CD4-positive, alpha-beta memory T cell (primary cell): ENCODE results near the gene RFXAP. TPM values are rescaled to one million over a fixed set of nuclear protein-coding genes. Genes with fewer than 3 reads are reported as not detected.

Source experiments
- CTCF ChIA-PET: fragments of 350-600 bp; sonication (Branson Sonifier 250); formaldehyde crosslinking; loops from one replicate; lab custom pipeline; 2021; ENCODE audit warnings: inconsistent platforms; ENCODE audit not compliant: partially characterized antibody; lab: Charles Lee
- POLR2A ChIA-PET: fragments of 350-600 bp; sonication (Branson Sonifier 250); formaldehyde crosslinking; loops from one replicate; lab custom pipeline; 2021; ENCODE audit not compliant: partially characterized antibody; lab: Charles Lee
- DNase-seq, 5 donors: peaks; one replicate each; pipeline versions ENCODE4 v3.0.0 to v3.0.0-alpha.2; 2020 to 2022; ENCODE audit warnings: mixed read lengths in 1 of 5
- H3K27ac ChIP-seq: one replicate; pipeline ENCODE4 v1.7.0; 2013; ENCODE audit warnings: low read depth, low read length
- H3K27me3 ChIP-seq: 2 replicates; pipeline ENCODE4 v1.7.0; 2013; ENCODE audit warnings: mild to moderate bottlenecking, low read length, moderate library complexity; ENCODE audit not compliant: insufficient read depth
- H3K36me3 ChIP-seq: 2 replicates; pipeline ENCODE4 v1.7.0; 2013; ENCODE audit warnings: mild to moderate bottlenecking, low read length, moderate library complexity; ENCODE audit not compliant: insufficient read depth
- H3K4me1 ChIP-seq: 2 replicates; pipeline ENCODE4 v1.7.0; 2013; ENCODE audit warnings: mild to moderate bottlenecking, low read length, moderate library complexity; ENCODE audit not compliant: insufficient read depth
- H3K4me3 ChIP-seq, 2 donors: one replicate each; pipeline ENCODE4 v1.7.0; 2013; ENCODE audit warnings: low read length in 2 of 2, mild to moderate bottlenecking in 1 of 2
- H3K9me3 ChIP-seq, 2 donors: one replicate each; pipeline ENCODE4 v1.7.0; 2013; ENCODE audit warnings: low read length in 2 of 2, control low read depth in 1 of 2; ENCODE audit not compliant: control insufficient read depth in 1 of 2
- H3K27ac Mint-ChIP-seq, 7 donors: one replicate each; pipeline ENCODE4 v1.8.0; 2020 to 2021; ENCODE audit warnings: mixed read lengths in 7 of 7, mild to moderate bottlenecking in 6 of 7, inconsistent platforms in 3 of 7, moderate library complexity in 3 of 7
- H3K27me3 Mint-ChIP-seq, 2 donors: one replicate each; pipeline ENCODE4 v1.8.0; 2020 to 2021; ENCODE audit warnings: mixed read lengths in 2 of 2
- H3K36me3 Mint-ChIP-seq, 2 donors: one replicate each; pipeline ENCODE4 v1.8.0; 2020 to 2021; ENCODE audit warnings: mixed read lengths in 2 of 2, inconsistent platforms in 1 of 2, mild to moderate bottlenecking in 1 of 2
- H3K4me1 Mint-ChIP-seq, 4 donors: one replicate each; pipeline ENCODE4 v1.8.0; 2020 to 2021; ENCODE audit warnings: mixed read lengths in 4 of 4, mild to moderate bottlenecking in 1 of 4
- H3K4me3 Mint-ChIP-seq, 8 donors: one replicate each; pipeline ENCODE4 v1.8.0; 2020 to 2021; ENCODE audit warnings: mixed read lengths in 8 of 8, mild to moderate bottlenecking in 7 of 8, moderate library complexity in 6 of 8, inconsistent platforms in 3 of 8
- H3K9me3 Mint-ChIP-seq, 8 donors: one replicate each; pipeline ENCODE4 v1.8.0; 2020 to 2021; ENCODE audit warnings: mixed read lengths in 8 of 8, mild to moderate bottlenecking in 5 of 8, inconsistent platforms in 3 of 8, moderate library complexity in 1 of 8
- intact Hi-C: fragments of 100-400 bp; cut with micrococcal nuclease; formaldehyde crosslinking; loops from one replicate; pipeline ENCODE4 v1.15.1; 2023
- polyA plus RNA-seq, 2 donors: library from polyadenylated mRNA; unstranded; fragments of 300-500 nt; fragmentation: Illumina TruSeq; gene quantifications; one replicate each; pipeline ENCODE4 v1.2.3, GENCODE V29; 2021
- total RNA-seq, 2 experiments: library from RNA; stranded (reverse); gene quantifications; one replicate each; pipeline ENCODE4 v1.2.3, GENCODE V29; 2021

The RFXAP gene
- total RNA-seq (1 to 10 TPM; 8.8 to 9.9 TPM), polyA plus RNA-seq (1 to 10 TPM; 1.6 to 2.8 TPM)

DNA sequence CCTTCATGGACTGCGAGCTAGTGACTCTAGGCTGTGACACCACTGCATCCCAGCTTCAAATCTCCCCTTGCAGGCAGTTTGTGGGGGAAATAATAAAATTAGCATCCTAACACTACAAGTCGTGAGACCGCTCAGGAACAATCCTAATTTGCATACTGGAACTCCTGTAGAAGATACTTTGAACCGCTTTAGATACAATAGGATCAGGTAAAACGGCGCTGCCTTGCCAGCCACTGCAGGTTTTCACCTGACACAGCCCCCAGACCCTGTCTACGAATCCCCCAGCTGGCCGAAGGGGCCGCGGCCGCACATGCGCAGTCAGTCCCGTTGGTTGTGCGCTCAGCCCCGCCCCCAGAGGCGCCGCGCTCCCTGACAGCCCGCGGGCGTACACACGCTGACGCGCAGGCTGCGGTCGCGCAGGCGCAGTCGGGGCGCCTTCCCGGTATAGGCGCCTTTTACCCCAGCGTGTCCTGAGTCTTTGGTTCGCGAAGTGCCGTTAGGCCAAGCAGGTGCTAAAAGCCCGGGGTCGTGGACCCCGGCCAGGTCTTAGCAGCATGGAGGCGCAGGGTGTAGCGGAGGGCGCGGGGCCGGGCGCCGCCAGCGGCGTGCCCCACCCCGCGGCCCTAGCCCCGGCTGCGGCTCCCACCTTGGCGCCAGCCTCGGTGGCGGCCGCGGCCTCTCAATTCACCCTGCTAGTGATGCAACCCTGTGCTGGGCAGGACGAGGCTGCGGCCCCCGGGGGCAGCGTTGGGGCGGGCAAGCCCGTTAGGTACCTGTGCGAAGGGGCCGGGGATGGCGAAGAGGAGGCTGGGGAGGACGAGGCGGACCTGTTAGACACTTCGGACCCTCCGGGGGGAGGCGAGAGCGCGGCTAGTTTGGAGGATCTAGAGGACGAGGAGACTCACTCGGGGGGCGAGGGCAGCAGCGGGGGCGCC is at the start of gene RFXAP:
Gene RFXAP, plus strand, starts transcription at position 419 of the 935 bp plus-strand sequence. Its CDS starts 136 bp downstream, at position 555.
- no peaks in the 10 kb centered on the region for H3K9me3 ChIP-seq
- H3K27ac Mint-ChIP-seq, result peak within 1 kb of the TSS; percentile 85 to 96 (median 95)
- H3K36me3 Mint-ChIP-seq, result peaks cover 0 to 6% of the 10 kb centered on the region in 2 donors
- peaks cover 33 to 56% (median 42%) of the 10 kb centered on the region in 4 donors for H3K4me1 Mint-ChIP-seq
- intact Hi-C loops, result loop anchor here (1.0 to 2.0 kb wide), 4 partner anchors 181 to 1530 kb away; partner anchors contain the start of genes EXOSC8, SPART, SUPT20H and UFM1
- DNase-seq, result peak; percentile 87 to 92 (median 90)
- ChIA-PET CTCF (no interaction called here), POLR2A (no interaction called here)
- H3K4me1 ChIP-seq, result peaks cover 46% of the 10 kb centered on the region
- peaks cover 0 to 2% (median 0%) of the 10 kb centered on the region in 8 donors for H3K9me3 Mint-ChIP-seq
- H3K36me3 ChIP-seq, result no peaks in the 10 kb centered on the region
- peak within 1 kb of the TSS; percentile 91 to 97 (median 95) for H3K4me3 Mint-ChIP-seq
- peak within 1 kb of the TSS; percentile 76 to 86 for H3K4me3 ChIP-seq
- H3K27ac ChIP-seq, result peak within 1 kb of the TSS; percentile 85
- peaks cover 0 to 8% of the 10 kb centered on the region in 2 donors for H3K27me3 Mint-ChIP-seq
- no peaks in the 10 kb centered on the region for H3K27me3 ChIP-seq

DNA sequence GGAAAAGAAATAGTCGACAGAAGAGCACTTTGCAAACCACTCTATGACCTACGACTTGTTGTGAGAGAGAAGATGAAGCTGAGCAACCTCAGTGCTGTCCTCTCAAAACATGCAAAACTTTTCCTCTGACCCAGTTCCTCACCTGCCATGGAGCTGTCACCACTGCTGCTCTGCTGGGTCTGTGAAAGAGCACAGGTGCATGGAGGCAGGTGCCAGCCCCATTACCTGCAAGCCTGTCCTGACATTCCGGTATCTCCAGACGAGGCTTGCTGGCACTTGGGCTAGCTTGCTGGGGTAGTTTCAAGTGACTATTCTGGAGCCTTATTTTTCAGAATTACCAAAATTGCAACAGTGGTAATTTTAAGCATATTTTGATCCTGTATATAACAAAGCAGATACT is 49.5 kb upstream of the RFXAP start:
- intact Hi-C loops, result no loop called here
- H3K4me3 Mint-ChIP-seq, result no peak overlapping the region
- H3K4me1 Mint-ChIP-seq, result no peaks in the 10 kb centered on the region

DNA sequence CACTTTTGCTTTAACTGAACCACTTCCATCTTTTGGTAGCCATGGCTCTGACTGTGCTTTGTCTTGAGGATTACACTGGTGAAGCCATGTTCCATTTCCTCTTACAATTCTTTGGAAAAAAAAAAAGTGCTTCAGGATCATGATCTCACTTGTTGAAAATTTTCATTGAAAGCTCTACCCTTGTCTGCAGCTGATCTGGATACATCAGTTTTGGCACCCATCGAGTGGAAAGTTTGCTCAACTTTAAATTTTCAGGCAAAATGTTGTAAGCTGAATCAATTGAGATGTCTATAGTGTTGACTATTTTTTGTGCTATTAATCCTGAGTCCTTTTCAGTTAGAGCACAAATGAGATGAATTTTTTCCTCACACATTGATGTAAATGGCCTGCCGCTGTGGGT is 48.3 kb upstream of the RFXAP start:
- H3K9me3 Mint-ChIP-seq, result peaks cover 0 to 19% (median 12%) of the 10 kb centered on the region in 8 donors
- no peaks in the 10 kb centered on the region for H3K4me1 Mint-ChIP-seq
- Histone ChIP-seq H3K4me3 (no peak overlapping the region), H3K27me3 (no peaks in the 10 kb centered on the region), H3K9me3 (no peaks in the 10 kb centered on the region), H3K4me1 (no peaks in the 10 kb centered on the region), H3K36me3 (no peaks in the 10 kb centered on the region), H3K27ac (no peak overlapping the region)
- no peaks in the 10 kb centered on the region for H3K36me3 Mint-ChIP-seq
- H3K4me3 Mint-ChIP-seq, result no peak overlapping the region
- H3K27ac Mint-ChIP-seq, result no peak overlapping the region
- ChIA-PET POLR2A (no interaction called here), CTCF (no interaction called here)
- intact Hi-C loops, result no loop called here
- no peak for DNase-seq
- H3K27me3 Mint-ChIP-seq, result peaks cover 8 to 17% of the 10 kb centered on the region in 2 donors

More for the DNA sequence above, 49.5 kb upstream of the RFXAP start:
- H3K4me3 ChIP-seq, result no peak overlapping the region
- Mint-ChIP-seq H3K27ac (no peak overlapping the region), H3K36me3 (no peaks in the 10 kb centered on the region), H3K9me3 (peaks cover 0 to 23% (median 12%) of the 10 kb centered on the region in 8 donors), H3K27me3 (peaks cover 7 to 17% of the 10 kb centered on the region in 2 donors)
- H3K4me1 ChIP-seq, result no peaks in the 10 kb centered on the region
- DNase-seq, result no peak
- no peaks in the 10 kb centered on the region for H3K36me3 ChIP-seq
- H3K27ac ChIP-seq, result no peak overlapping the region
- no peaks in the 10 kb centered on the region for H3K9me3 ChIP-seq
- ChIA-PET CTCF (no interaction called here), POLR2A (no interaction called here)
- no peaks in the 10 kb centered on the region for H3K27me3 ChIP-seq

GRCh38 chr13:36772853-36773252 is 46.2 kb upstream of the RFXAP start:
- H3K36me3 ChIP-seq, result no peaks in the 10 kb centered on the region
- no peak overlapping the region for H3K27ac ChIP-seq
- H3K27me3 ChIP-seq, result no peaks in the 10 kb centered on the region
- intact Hi-C loops, result no loop called here
- Mint-ChIP-seq H3K4me1 (no peaks in the 10 kb centered on the region), H3K27ac (no peak overlapping the region), H3K9me3 (peaks cover 0 to 7% (median 0%) of the 10 kb centered on the region in 8 donors), H3K4me3 (no peak overlapping the region), H3K27me3 (peaks cover 14 to 25% of the 10 kb centered on the region in 2 donors), H3K36me3 (no peaks in the 10 kb centered on the region)
- no peak overlapping the region for H3K4me3 ChIP-seq
- CTCF ChIA-PET, result no interaction called here
- no peaks in the 10 kb centered on the region for H3K4me1 ChIP-seq
- POLR2A ChIA-PET, result no interaction called here
- H3K9me3 ChIP-seq, result no peaks in the 10 kb centered on the region
- no peak for DNase-seq

- Mint-ChIP-seq H3K9me3 (no peaks in the 10 kb centered on the region), H3K4me3 (no peak overlapping the region), H3K4me1 (no peaks in the 10 kb centered on the region), H3K27ac (no peak overlapping the region), H3K36me3 (no peaks in the 10 kb centered on the region), H3K27me3 (peaks cover 18 to 24% of the 10 kb centered on the region in 2 donors)
- Histone ChIP-seq H3K9me3 (no peaks in the 10 kb centered on the region), H3K36me3 (no peaks in the 10 kb centered on the region), H3K27me3 (no peaks in the 10 kb centered on the region), H3K4me1 (no peaks in the 10 kb centered on the region), H3K4me3 (no peak overlapping the region), H3K27ac (no peak overlapping the region)
- intact Hi-C loops, result no loop called here
- CTCF ChIA-PET, result interaction anchor here (0.5 kb wide), 1 partner anchor 14 kb away, joined by 3 read pairs; no protein-coding TSS in a partner anchor
- POLR2A ChIA-PET, result no interaction called here
- DNase-seq, result no peak
Measured at GRCh38 chr13:36774931-36775330, 44.1 kb upstream of the RFXAP start.

DNA sequence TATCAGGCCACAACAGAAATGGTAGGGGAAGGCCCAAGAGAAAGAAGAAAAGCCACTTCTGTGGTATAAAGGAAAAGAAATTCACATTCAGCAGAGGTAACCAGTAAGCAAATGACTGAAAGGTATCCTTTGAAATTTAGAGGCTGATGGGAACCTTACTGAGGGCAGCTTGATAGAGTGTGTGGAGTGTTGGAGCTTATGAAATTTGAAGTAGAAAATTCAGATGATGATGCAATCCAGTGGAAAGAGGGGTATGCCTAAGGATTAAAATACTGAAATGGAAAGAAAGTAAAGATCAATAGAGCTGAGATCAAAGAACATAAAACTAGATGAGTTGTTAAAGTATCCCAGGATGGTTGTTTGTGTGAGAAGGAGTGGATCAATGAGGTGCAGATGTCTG is 42.8 kb upstream of the RFXAP start:
- ChIA-PET CTCF (no interaction called here), POLR2A (no interaction called here)
- no peak overlapping the region for H3K4me3 ChIP-seq
- no peak for DNase-seq
- Mint-ChIP-seq H3K9me3 (no peaks in the 10 kb centered on the region), H3K4me3 (no peak overlapping the region), H3K27me3 (peaks cover 18 to 24% of the 10 kb centered on the region in 2 donors), H3K27ac (no peak overlapping the region), H3K36me3 (no peaks in the 10 kb centered on the region), H3K4me1 (no peaks in the 10 kb centered on the region)
- H3K36me3 ChIP-seq, result no peaks in the 10 kb centered on the region
- no peaks in the 10 kb centered on the region for H3K27me3 ChIP-seq
- H3K4me1 ChIP-seq, result no peaks in the 10 kb centered on the region
- H3K9me3 ChIP-seq, result no peaks in the 10 kb centered on the region
- H3K27ac ChIP-seq, result no peak overlapping the region
- intact Hi-C loops, result no loop called here

DNA sequence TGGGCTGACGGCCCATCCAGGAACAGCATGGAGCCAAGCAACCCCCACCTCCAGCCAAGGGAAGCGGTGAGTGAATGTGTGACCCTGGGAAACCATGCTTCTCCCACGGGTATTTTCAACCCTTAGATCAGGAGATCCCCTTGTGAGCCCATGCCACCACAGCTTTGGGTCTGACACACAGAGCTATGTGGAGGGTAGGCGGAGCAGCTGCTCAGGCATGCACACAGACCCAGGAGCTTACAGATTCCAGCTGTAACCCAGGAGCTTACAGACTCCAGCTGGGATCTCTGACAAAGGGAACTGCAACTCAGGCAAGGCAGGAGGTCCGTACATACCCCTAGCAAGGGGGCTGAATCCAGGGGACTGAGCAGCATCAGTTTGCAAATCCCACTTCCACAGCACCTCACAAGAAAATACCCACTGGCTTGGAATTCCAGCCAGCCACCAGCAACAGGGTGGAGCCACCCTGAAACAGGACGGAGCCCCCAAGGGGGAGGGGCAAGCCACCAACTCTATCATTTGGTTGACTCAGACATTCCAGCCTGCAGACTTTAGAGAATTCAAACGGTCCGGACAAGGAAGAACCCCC is 40.8 kb upstream of the RFXAP start:
- H3K4me3 ChIP-seq, result no peak overlapping the region
- Mint-ChIP-seq H3K9me3 (no peaks in the 10 kb centered on the region), H3K27ac (no peak overlapping the region), H3K27me3 (peaks cover 16 to 27% of the 10 kb centered on the region in 2 donors), H3K36me3 (no peaks in the 10 kb centered on the region), H3K4me3 (no peak overlapping the region), H3K4me1 (no peaks in the 10 kb centered on the region)
- H3K4me1 ChIP-seq, result no peaks in the 10 kb centered on the region
- intact Hi-C loops, result no loop called here
- CTCF ChIA-PET, result no interaction called here
- H3K27ac ChIP-seq, result no peak overlapping the region
- POLR2A ChIA-PET, result no interaction called here
- no peaks in the 10 kb centered on the region for H3K27me3 ChIP-seq
- no peaks in the 10 kb centered on the region for H3K9me3 ChIP-seq
- DNase-seq, result no peak
- H3K36me3 ChIP-seq, result no peaks in the 10 kb centered on the region
